ENCODE measurements around the gene TTL.
"Not testable (repeated sequence)": the region's sequence is repeated elsewhere in the genome, so short reads cannot be mapped to it uniquely, and the experiment has no call there.

The TTL gene

GRCh38 chr2:112516801-112517200 is 34.8 kb downstream of the TTL start:
- DNase-seq (ENCODE audit: extremely low spot score): no peak
- ChIA-PET POLR2A (no interaction called here), CTCF (interaction anchor here (0.6 kb wide), 1 partner anchor 21 kb away, joined by 3 read pairs; no protein-coding TSS in a partner anchor)
- TF ChIP-seq NFRKB (IDR thresholded peaks at IDR 0.05) (no peak), CTBP1 (IDR thresholded peaks at IDR 0.05; ENCODE audit: borderline replicate concordance) (no peak), FOXK2 (IDR thresholded peaks at IDR 0.05) (no peak), SP1 (IDR thresholded peaks at IDR 0.05) (no peak), FOXM1 (IDR thresholded peaks at IDR 0.05; ENCODE audit: borderline replicate concordance) (no peak), L3MBTL2 (conservative IDR thresholded peaks at IDR 0.05) (no peak), ZNF384 (IDR thresholded peaks at IDR 0.05) (no peak)
- TF ChIP-seq, protein P1, sequence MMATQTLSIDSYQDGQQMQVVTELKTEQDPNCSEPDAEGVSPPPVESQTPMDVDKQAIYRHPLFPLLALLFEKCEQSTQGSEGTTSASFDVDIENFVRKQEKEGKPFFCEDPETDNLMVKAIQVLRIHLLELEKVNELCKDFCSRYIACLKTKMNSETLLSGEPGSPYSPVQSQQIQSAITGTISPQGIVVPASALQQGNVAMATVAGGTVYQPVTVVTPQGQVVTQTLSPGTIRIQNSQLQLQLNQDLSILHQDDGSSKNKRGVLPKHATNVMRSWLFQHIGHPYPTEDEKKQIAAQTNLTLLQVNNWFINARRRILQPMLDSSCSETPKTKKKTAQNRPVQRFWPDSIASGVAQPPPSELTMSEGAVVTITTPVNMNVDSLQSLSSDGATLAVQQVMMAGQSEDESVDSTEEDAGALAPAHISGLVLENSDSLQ (IDR thresholded peaks at IDR 0.05): no peak

- CTCF ChIA-PET: no interaction called here
- no peak for DNase-seq (ENCODE audit: extremely low spot score)
- TF ChIP-seq ARNT (IDR thresholded peaks at IDR 0.05) (no peak), HDGF (IDR thresholded peaks at IDR 0.05; ENCODE audit: borderline replicate concordance) (no peak), L3MBTL2 (conservative IDR thresholded peaks at IDR 0.05) (no peak), TARDBP (IDR thresholded peaks at IDR 0.05) (no peak), FOXK2 (IDR thresholded peaks at IDR 0.05) (no peak), BHLHE40 (IDR thresholded peaks at IDR 0.05; ENCODE audit: borderline replicate concordance) (no peak), SP1 (IDR thresholded peaks at IDR 0.05) (no peak), FOXA1 (IDR thresholded peaks at IDR 0.05) (no peak), FOXM1 (IDR thresholded peaks at IDR 0.05; ENCODE audit: borderline replicate concordance) (no peak), CTBP1 (IDR thresholded peaks at IDR 0.05; ENCODE audit: borderline replicate concordance) (no peak)
- TF ChIP-seq, protein P1 (IDR thresholded peaks at IDR 0.05): no peak
- POLR2A ChIA-PET: no interaction called here
Measured at GRCh38 chr2:112518807-112519206, 36.9 kb downstream of the TTL start.

GRCh38 chr2:112519506-112519905 is 37.5 kb downstream of the TTL start:
- TF ChIP-seq, protein P1 (IDR thresholded peaks at IDR 0.05): no peak
- TF ChIP-seq SUZ12 (IDR thresholded peaks at IDR 0.05): no peak
- TF ChIP-seq L3MBTL2 (conservative IDR thresholded peaks at IDR 0.05): no peak
- TF ChIP-seq ELF4 (IDR thresholded peaks at IDR 0.05): no peak
- TF ChIP-seq FOXA1 (IDR thresholded peaks at IDR 0.05): no peak
- TF ChIP-seq ZNF384 (IDR thresholded peaks at IDR 0.05): no peak
- no peak for TF ChIP-seq HDGF (IDR thresholded peaks at IDR 0.05; ENCODE audit: borderline replicate concordance)
- TF ChIP-seq ARNT (IDR thresholded peaks at IDR 0.05): no peak
- TF ChIP-seq BHLHE40 (IDR thresholded peaks at IDR 0.05; ENCODE audit: borderline replicate concordance): no peak
- TF ChIP-seq FOXK2 (IDR thresholded peaks at IDR 0.05): no peak
- no peak for TF ChIP-seq TARDBP (IDR thresholded peaks at IDR 0.05)
- POLR2A ChIA-PET: no interaction called here
- CTCF ChIA-PET: no interaction called here
- no peak for DNase-seq (ENCODE audit: extremely low spot score)

DNA sequence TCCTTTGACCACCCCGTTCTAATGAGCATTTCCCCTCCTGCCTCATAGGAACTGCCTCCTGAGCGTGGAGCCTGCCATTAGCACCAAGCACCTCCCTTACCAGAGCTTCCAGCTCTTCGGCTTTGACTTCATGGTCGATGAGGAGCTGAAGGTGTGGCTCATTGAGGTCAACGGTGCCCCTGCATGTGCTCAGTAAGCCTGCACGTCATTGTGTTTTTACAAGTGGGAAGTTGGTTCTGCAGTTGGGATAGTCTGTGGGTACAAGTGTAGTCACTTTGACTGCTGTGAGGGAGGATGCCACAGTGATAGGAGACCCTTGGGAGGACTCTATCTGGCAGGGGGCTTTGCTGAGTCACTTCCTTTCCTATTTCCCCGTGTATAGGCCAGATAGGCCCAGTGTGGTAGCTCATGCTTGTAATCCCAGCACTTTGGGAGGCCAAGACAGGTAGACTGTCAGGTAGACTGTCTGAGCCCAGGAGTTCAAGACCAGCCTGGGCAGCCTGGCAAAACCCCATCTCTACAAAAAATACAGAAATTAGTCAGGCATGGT is 38.4 kb downstream of the TTL start:
- CTCF ChIA-PET: no interaction called here
- TF ChIP-seq ZNF384 (IDR thresholded peaks at IDR 0.05) (no peak), NFRKB (IDR thresholded peaks at IDR 0.05) (no peak), L3MBTL2 (conservative IDR thresholded peaks at IDR 0.05) (no peak), HDGF (IDR thresholded peaks at IDR 0.05; ENCODE audit: borderline replicate concordance) (no peak), ARNT (IDR thresholded peaks at IDR 0.05) (no peak), SP1 (IDR thresholded peaks at IDR 0.05) (no peak), FOXK2 (IDR thresholded peaks at IDR 0.05) (no peak), FOXM1 (IDR thresholded peaks at IDR 0.05; ENCODE audit: borderline replicate concordance) (no peak), ELF4 (IDR thresholded peaks at IDR 0.05) (no peak), SUZ12 (IDR thresholded peaks at IDR 0.05) (no peak)
- DNase-seq (ENCODE audit: extremely low spot score): no peak
- POLR2A ChIA-PET: no interaction called here

DNA sequence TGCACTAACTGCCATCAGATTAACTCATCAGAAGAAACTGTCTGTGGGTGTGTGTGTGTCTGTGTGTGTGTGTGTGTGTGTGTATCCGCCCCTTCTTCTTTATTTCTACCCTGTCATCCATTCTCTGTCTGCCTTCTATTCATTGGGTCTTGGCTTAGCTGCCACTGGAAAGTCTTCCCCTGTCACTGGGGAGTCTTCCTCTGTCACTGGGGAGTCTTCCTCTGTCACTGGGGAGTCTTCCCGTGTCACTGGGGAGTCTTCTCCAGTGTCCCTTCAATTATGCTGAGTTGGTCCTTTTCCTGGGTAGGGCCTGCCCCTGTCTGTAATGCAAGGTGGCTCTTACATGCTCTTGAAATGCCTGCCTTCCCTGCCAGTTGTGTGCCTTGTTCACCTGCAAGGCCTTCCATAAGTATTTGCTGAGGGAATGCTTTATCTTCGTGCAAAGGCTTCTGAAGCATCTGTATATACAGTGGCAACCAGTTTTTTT is 41.4 kb downstream of the TTL start:
- TF ChIP-seq FOXM1 (IDR thresholded peaks at IDR 0.05; ENCODE audit: borderline replicate concordance) (no peak), NFRKB (IDR thresholded peaks at IDR 0.05) (no peak), ELF4 (IDR thresholded peaks at IDR 0.05) (no peak), SUZ12 (IDR thresholded peaks at IDR 0.05) (no peak), FOXK2 (IDR thresholded peaks at IDR 0.05) (no peak), TARDBP (IDR thresholded peaks at IDR 0.05) (no peak)
- TF ChIP-seq, protein P1 (IDR thresholded peaks at IDR 0.05): no peak
- DNase-seq (ENCODE audit: extremely low spot score): no peak
- ChIA-PET CTCF (no interaction called here), POLR2A (no interaction called here)

GRCh38 chr2:112524276-112524675 is 42.3 kb downstream of the TTL start:
- DNase-seq (ENCODE audit: extremely low spot score); POLR2A ChIA-PET; CTCF ChIA-PET: not testable (repeated sequence)

GRCh38 chr2:112528541-112528940 is 46.6 kb downstream of the TTL start:
- POLR2A ChIA-PET: no interaction called here
- TF ChIP-seq SP1 (IDR thresholded peaks at IDR 0.05): no peak
- TF ChIP-seq NFRKB (IDR thresholded peaks at IDR 0.05): no peak
- no peak for TF ChIP-seq SUZ12 (IDR thresholded peaks at IDR 0.05)
- TF ChIP-seq FOXK2 (IDR thresholded peaks at IDR 0.05): no peak
- no peak for TF ChIP-seq L3MBTL2 (conservative IDR thresholded peaks at IDR 0.05)
- no peak for TF ChIP-seq BHLHE40 (IDR thresholded peaks at IDR 0.05; ENCODE audit: borderline replicate concordance)
- TF ChIP-seq CTBP1 (IDR thresholded peaks at IDR 0.05; ENCODE audit: borderline replicate concordance): no peak
- no peak for TF ChIP-seq TARDBP (IDR thresholded peaks at IDR 0.05)
- no peak for TF ChIP-seq LEF1 (IDR thresholded peaks at IDR 0.05; ENCODE audit: borderline replicate concordance)
- TF ChIP-seq FOXA1 (IDR thresholded peaks at IDR 0.05): no peak
- TF ChIP-seq ZNF384 (IDR thresholded peaks at IDR 0.05): no peak
- no peak for TF ChIP-seq ELF4 (IDR thresholded peaks at IDR 0.05)
- DNase-seq (ENCODE audit: extremely low spot score): no peak
- CTCF ChIA-PET: no interaction called here

All from HEK293T (cell line).